GM12874 (cell line): ENCODE results near the gene TLCD3B.

Experiments used
- TF ChIP-seq, protein P1 (sequence below): IDR thresholded peaks from 2 replicates; pipeline ENCODE4 v1.5.1; 2011; ENCODE audit warnings: low read depth, mild to moderate bottlenecking, control low read depth, low read length, moderate library complexity; ENCODE audit not compliant: insufficient read depth

The TLCD3B gene

DNA sequence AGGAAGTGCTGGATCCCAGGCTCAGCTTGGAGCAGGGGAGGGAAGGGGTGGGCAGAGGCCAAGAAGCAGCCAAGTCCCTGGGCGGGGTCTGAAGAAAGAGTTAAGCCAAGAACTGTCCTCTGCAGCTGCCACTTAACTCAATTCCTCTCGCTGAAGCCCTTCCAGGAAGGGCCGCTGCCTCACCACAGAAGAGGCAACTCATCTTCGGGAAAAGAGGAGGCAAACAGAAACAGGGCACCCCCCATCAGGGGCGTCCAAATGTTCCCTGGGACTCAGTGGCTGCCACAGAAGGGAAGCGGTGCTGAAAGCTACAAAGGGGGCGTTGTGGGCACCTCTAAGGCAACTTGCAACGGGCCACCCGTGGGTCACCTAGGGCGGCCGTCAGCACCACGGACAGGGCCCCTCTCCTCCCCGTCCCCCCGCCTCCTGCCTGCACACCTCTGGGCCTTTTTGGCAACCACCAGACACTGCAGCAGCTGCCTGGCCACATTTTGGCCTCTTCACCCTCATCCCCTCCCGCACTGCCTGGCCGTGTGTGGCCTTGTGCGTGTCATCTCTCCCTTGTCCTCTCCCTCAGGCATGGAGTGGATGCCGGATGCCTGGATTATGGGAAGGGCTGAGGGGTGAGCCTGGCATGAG is 2.5 kb downstream of the TLCD3B start:
- TF ChIP-seq, protein P1, sequence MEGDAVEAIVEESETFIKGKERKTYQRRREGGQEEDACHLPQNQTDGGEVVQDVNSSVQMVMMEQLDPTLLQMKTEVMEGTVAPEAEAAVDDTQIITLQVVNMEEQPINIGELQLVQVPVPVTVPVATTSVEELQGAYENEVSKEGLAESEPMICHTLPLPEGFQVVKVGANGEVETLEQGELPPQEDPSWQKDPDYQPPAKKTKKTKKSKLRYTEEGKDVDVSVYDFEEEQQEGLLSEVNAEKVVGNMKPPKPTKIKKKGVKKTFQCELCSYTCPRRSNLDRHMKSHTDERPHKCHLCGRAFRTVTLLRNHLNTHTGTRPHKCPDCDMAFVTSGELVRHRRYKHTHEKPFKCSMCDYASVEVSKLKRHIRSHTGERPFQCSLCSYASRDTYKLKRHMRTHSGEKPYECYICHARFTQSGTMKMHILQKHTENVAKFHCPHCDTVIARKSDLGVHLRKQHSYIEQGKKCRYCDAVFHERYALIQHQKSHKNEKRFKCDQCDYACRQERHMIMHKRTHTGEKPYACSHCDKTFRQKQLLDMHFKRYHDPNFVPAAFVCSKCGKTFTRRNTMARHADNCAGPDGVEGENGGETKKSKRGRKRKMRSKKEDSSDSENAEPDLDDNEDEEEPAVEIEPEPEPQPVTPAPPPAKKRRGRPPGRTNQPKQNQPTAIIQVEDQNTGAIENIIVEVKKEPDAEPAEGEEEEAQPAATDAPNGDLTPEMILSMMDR: no peak

DNA sequence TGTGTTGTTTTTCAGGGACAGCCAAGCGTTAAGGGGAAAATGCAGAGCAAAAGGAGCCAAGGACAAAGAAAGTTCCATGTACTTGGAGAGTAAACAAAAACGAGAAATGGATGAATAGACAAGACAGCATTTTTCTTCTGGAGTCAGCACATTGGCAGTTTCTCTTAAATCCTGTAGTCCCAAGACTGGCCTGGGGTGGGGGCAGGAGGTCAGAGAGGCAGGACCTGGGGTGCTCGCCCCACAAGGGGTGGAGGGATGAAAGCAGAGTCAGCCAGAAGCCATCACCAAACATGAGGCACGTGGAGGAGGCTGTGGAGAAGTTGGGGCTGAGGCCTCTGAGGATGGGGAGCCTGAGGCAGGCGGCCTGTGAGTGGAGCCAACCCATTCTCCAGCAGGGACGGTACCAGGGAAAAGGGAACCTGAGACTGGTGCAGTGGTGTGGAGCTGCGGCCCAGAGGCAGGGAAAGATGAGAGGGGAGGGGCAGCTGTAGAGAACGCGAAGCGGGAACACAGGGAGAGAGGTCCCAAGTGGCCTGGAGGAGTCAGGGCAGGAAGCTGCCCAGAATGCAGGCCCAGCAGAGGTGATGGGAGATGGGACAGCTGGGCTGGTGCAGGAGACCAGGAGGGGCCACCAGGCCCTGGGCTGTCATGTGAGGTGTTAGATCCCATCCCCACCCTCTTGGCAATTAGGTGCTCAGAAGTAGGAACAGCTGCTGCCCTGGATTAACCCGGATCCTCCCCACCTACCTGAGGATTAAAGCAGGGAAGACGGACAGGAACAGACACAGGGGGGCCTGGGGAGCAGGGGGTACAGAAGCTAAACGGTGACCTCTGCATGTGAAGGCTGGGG is 3.3 kb downstream of the TLCD3B start:
- TF ChIP-seq, protein P1: no peak

DNA sequence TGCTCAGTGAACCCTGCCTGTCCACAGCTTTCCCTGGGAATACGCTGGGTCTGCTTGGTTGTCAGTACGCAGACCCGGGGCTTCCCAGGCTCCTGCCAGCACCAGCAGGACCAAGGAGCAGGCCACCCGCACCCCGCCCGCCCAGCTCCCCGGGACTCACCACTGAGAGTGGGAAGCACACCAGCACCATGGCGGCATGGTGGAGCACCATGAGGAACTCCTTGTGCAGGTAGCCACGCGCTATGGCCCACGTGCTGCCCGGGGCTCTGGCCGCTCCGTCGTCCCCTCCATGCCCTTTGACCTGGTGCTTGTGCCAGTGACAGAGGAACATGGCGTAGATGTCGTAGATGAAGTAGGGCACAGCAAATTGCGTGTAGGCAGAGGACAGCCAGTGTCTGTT is 4.6 kb downstream of the TLCD3B start:
- TF ChIP-seq, protein P1: no peak

DNA sequence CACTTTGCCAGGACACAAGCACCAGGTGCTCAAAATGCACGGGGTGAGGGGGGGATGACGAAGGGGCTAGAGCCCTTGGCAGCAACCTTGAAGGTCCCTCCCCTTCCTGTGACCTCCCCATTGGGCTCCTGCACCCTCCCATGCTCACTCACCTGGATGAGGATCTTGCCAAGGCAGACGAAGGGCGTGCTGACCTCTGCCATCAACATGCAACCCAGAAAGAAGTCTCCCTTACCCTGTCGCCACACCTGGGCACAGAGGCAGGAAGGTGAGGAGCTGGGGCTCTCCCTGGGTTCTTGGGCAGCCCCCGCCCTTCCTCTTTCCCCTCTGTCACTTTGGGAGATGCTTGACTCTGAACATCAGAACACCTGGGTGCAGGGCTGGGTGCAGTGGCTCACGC is 5.5 kb downstream of the TLCD3B start:
- TF ChIP-seq, protein P1: no peak

DNA sequence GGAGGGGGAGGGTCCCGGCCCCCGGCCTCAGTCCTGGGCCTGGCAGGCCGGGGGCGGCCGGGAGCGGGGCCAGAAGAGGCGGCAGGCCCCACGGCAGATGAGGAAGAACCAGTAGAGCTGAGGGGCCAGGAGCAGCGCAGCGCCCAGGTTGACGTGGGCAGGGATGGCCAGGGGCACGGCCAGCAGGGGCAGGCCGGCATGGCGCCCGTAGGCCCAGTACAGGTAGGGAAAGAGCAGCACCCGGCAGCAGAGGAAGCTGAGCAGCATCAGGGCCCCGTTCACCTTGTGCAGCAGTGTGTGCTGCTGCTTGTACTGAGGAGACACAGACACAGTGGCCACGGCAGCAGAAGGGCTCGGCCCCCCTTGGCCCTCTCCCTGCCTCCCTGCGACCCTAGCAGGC is 5.9 kb downstream of the TLCD3B start:
- TF ChIP-seq, protein P1: no peak

DNA sequence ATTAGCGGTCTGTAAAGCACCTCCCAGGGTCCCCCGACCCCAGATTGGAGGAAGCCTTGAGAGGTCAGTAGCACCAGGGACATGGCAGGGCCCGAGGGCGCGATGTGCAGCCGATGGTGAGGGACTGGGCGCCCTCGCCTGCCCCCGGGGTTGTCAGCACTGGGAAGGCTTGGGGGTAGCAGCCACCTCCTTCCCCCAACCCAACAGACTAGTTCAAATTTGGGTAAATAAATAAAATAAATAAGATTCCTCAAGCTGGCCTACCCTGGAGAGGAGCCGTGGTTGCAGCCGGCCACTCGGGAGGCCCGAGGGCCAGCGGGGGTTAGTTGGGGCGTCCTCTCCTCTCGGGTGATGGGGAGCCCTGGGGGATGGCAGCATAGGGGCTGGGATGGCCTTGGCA is 6.6 kb downstream of the TLCD3B start:
- TF ChIP-seq, protein P1: no peak

DNA sequence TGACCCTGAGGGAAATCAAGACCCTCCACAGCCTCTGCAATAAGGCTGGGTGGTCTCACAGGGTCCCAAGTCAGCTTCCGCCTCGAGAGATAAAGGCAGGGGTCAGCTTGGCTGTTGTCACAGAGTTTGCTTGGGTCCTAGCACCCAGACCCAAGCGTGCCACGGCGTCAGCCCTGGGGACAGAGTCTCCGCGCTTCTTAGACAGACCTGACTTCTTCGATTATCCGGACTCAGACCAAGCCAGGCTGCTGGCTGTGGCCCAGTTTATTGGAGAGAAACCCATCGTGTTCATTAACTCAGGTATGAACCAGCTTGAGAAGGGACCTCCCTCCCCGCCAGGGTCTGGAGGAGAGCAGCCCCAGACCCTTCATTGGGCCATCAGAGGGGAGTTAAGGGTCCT is 7.5 kb downstream of the TLCD3B start:
- TF ChIP-seq, protein P1: no peak
